H4 (cell line): ENCODE data around the gene LSM14B. TPM values are rescaled to one million over a fixed set of nuclear protein-coding genes. Genes with fewer than 3 reads are reported as not detected.

Experiments used
- DNase-seq: peaks from one replicate; pipeline ENCODE4 v3.0.0-alpha.2; 2015; ENCODE audit warnings: low spot score
- total RNA-seq: library from RNA; depleted of rRNA; stranded (reverse); fragments of >200 nt; shearing (Covaris generic); gene quantifications from 2 replicates; pipeline ENCODE4 v1.2.3, GENCODE V29; 2014; rRNA removed

LSM14B gene
- total RNA-seq, 1 experiment from 2014 or later: 29.3 TPM

- no peak for DNase-seq
These were observed 61.3 kb downstream of the LSM14B start for GRCh38 chr20:62183426-62184142.

Other genes starting within 250 kb of the LSM14B start
- gene TAF4, start 56.6 kb upstream of the LSM14B start, total RNA-seq: 2.0 and 4.9 TPM in 2 replicates
- gene PSMA7, start 20.9 kb downstream of the LSM14B start, total RNA-seq: 694 and 771 TPM in 2 replicates
- gene SS18L1, start 21.3 kb downstream of the LSM14B start, total RNA-seq: 3.3 TPM in 2 replicates
- 13.3 and 18.0 TPM in 2 replicates for gene MTG2, start 60.6 kb downstream of the LSM14B start, total RNA-seq
- gene HRH3, start 97.8 kb downstream of the LSM14B start, total RNA-seq: not detected in 2 replicates
- gene OSBPL2, start 116.0 kb downstream of the LSM14B start, total RNA-seq: 12.5 and 17.7 TPM in 2 replicates
- 180 and 203 TPM in 2 replicates for gene ADRM1, start 180.5 kb downstream of the LSM14B start, total RNA-seq
- gene LAMA5, start 244.8 kb downstream of the LSM14B start, total RNA-seq: 4.4 and 4.5 TPM in 2 replicates